ENCODE results near the gene OR2M3.
"Not testable (repeated sequence)": the region's sequence is repeated elsewhere in the genome, so short reads cannot be mapped to it uniquely, and the experiment has no call there.

Gene OR2M3

DNA sequence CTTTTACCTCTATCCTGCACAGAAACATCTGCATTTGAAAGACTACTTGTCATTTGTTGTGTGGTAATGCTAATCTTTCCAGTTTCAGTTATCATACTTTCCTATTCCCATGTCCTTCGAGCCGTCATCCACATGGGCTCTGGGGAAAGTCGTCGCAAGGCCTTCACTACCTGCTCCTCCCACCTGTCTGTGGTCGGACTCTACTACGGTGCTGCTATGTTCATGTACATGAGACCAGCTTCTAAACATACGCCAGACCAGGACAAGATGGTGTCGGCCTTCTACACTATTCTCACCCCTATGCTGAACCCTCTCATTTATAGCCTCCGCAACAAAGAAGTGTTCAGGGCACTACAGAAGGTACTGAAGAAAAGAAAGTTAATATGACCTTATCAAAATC is 42.4 kb downstream of the OR2M3 start:
- no peak for DNase-seq (ENCODE audit: extremely low spot score)
- ChIA-PET CTCF (no interaction called here), POLR2A (no interaction called here)
- no peak for TF ChIP-seq NFRKB (IDR thresholded peaks at IDR 0.05)
- TF ChIP-seq, protein P1, sequence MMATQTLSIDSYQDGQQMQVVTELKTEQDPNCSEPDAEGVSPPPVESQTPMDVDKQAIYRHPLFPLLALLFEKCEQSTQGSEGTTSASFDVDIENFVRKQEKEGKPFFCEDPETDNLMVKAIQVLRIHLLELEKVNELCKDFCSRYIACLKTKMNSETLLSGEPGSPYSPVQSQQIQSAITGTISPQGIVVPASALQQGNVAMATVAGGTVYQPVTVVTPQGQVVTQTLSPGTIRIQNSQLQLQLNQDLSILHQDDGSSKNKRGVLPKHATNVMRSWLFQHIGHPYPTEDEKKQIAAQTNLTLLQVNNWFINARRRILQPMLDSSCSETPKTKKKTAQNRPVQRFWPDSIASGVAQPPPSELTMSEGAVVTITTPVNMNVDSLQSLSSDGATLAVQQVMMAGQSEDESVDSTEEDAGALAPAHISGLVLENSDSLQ (IDR thresholded peaks at IDR 0.05), result no peak
- TF ChIP-seq L3MBTL2 (conservative IDR thresholded peaks at IDR 0.05), result no peak
- TF ChIP-seq BHLHE40 (IDR thresholded peaks at IDR 0.05; ENCODE audit: borderline replicate concordance), result no peak
- no peak for TF ChIP-seq FOXA1 (IDR thresholded peaks at IDR 0.05)
- no peak for TF ChIP-seq FOXM1 (IDR thresholded peaks at IDR 0.05; ENCODE audit: borderline replicate concordance)
- TF ChIP-seq LEF1 (IDR thresholded peaks at IDR 0.05; ENCODE audit: borderline replicate concordance), result no peak
- TF ChIP-seq SP1 (IDR thresholded peaks at IDR 0.05), result no peak
- TF ChIP-seq CTBP1 (IDR thresholded peaks at IDR 0.05; ENCODE audit: borderline replicate concordance), result no peak
- TF ChIP-seq FOXK2 (IDR thresholded peaks at IDR 0.05), result no peak
- TF ChIP-seq ARNT (IDR thresholded peaks at IDR 0.05), result no peak
- TF ChIP-seq SUZ12 (IDR thresholded peaks at IDR 0.05), result no peak
- TF ChIP-seq ZNF384 (IDR thresholded peaks at IDR 0.05), result no peak
- no peak for TF ChIP-seq ELF4 (IDR thresholded peaks at IDR 0.05)
- no peak for TF ChIP-seq TARDBP (IDR thresholded peaks at IDR 0.05)
- TF ChIP-seq HDGF (IDR thresholded peaks at IDR 0.05; ENCODE audit: borderline replicate concordance), result no peak

- POLR2A ChIA-PET, result no interaction called here
- TF ChIP-seq ELF4 (IDR thresholded peaks at IDR 0.05) (no peak), FOXK2 (IDR thresholded peaks at IDR 0.05) (no peak), HDGF (IDR thresholded peaks at IDR 0.05; ENCODE audit: borderline replicate concordance) (no peak)
- DNase-seq (ENCODE audit: extremely low spot score), result peak; percentile 43
- CTCF ChIA-PET, result no interaction called here
These were observed 46.1 kb downstream of the OR2M3 start for GRCh38 chr1:248243204-248243603.

DNA sequence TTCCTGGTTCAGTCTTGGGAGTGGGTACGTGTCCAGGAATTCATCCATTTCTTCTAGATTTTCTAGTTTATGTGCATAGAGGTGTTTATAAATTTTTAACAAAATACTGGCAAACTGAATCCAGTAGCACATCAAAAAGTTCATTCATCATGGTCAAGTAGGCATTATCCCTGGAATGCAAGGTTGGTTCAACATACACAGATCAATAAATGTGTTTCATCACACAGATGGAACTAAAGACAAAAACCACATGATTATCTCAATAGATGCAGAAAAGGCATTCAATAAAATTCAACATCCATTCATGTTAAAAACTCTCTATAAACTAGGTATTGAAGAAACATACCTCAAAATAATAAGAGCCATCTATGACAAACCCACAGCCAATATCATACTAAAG is 62.2 kb downstream of the OR2M3 start:
- POLR2A ChIA-PET; DNase-seq (ENCODE audit: extremely low spot score); CTCF ChIA-PET: not testable (repeated sequence)

Measured in HEK293T (cell line).